ENCODE measurements around the gene ETV4.

- TF ChIP-seq, protein P1, sequence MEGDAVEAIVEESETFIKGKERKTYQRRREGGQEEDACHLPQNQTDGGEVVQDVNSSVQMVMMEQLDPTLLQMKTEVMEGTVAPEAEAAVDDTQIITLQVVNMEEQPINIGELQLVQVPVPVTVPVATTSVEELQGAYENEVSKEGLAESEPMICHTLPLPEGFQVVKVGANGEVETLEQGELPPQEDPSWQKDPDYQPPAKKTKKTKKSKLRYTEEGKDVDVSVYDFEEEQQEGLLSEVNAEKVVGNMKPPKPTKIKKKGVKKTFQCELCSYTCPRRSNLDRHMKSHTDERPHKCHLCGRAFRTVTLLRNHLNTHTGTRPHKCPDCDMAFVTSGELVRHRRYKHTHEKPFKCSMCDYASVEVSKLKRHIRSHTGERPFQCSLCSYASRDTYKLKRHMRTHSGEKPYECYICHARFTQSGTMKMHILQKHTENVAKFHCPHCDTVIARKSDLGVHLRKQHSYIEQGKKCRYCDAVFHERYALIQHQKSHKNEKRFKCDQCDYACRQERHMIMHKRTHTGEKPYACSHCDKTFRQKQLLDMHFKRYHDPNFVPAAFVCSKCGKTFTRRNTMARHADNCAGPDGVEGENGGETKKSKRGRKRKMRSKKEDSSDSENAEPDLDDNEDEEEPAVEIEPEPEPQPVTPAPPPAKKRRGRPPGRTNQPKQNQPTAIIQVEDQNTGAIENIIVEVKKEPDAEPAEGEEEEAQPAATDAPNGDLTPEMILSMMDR (conservative IDR thresholded peaks at IDR 0.05; ENCODE audit: low read depth, low read length) = no peak
- no peak for TF ChIP-seq EZH2phosphoT487 (IDR thresholded peaks at IDR 0.05; ENCODE audit: borderline replicate concordance, low read length)
Measured at GRCh38 chr17:43530288-43531081, 15.7 kb downstream of the ETV4 start.
